GM23338 (cell line): ENCODE measurements around the gene RAB3B. TPM values are rescaled to one million over a fixed set of nuclear protein-coding genes. Genes with fewer than 3 reads are reported as not detected.
A peak's percentile ranks its signal among the peaks of the same experiment; 100 is the strongest.

Experiments
- ATAC-seq: fragments of 200-7000 bp; cut with Tn5 transposase; 3 replicates; pipeline ENCODE4 v1.9.1; 2020
- DNase-seq: peaks from one replicate; pipeline ENCODE4 v3.0.0-alpha.2; 2015; ENCODE audit warnings: low spot score
- H2AFZ ChIP-seq: fragments of 200-600 bp; sonication (generic); 2 replicates; pipeline ENCODE4 v1.8.0; 2016; ENCODE audit warnings: antibody characterized with exemption, mild to moderate bottlenecking, moderate library complexity
- H3F3A ChIP-seq: fragments of 200-600 bp; sonication (generic); replicated peaks from 2 replicates; pipeline ENCODE4 v1.8.0; 2017; ENCODE audit warnings: antibody characterized with exemption, mixed run types, low read depth
- H3K27ac ChIP-seq: fragments of 200-600 bp; sonication (generic); 2 replicates; pipeline ENCODE4 v1.6.1; 2016; ENCODE audit warnings: low read depth
- H3K27me3 ChIP-seq: fragments of 200-600 bp; sonication (generic); 2 replicates; pipeline ENCODE4 v1.8.0; 2016; ENCODE audit warnings: mild to moderate bottlenecking, mixed run types, moderate library complexity; ENCODE audit not compliant: insufficient read depth
- H3K36me3 ChIP-seq: fragments of 200-600 bp; sonication (generic); 2 replicates; pipeline ENCODE4 v1.8.0; 2016; ENCODE audit warnings: mild to moderate bottlenecking; ENCODE audit not compliant: insufficient read depth
- H3K4me1 ChIP-seq: fragments of 200-600 bp; sonication (generic); 2 replicates; pipeline ENCODE4 v1.8.0; 2016; ENCODE audit warnings: mild to moderate bottlenecking, moderate library complexity; ENCODE audit not compliant: insufficient read depth
- H3K4me2 ChIP-seq: fragments of 200-600 bp; sonication (generic); 2 replicates; pipeline ENCODE4 v1.7.1; 2017; ENCODE audit warnings: mixed run types
- H3K4me3 ChIP-seq: fragments of 200-600 bp; sonication (generic); 2 replicates; pipeline ENCODE4 v1.6.1; 2016; ENCODE audit warnings: mixed run types
- H3K79me2 ChIP-seq: fragments of 200-600 bp; sonication (generic); replicated peaks from 2 replicates; pipeline ENCODE4 v1.8.0; 2017; ENCODE audit warnings: mild to moderate bottlenecking; ENCODE audit not compliant: insufficient read depth
- H3K9me2 ChIP-seq: fragments of 200-600 bp; sonication (generic); 2 replicates; pipeline ENCODE4 v1.8.0; 2017; ENCODE audit not compliant: insufficient read depth
- H4K20me1 ChIP-seq: fragments of 200-600 bp; sonication (generic); replicated peaks from 2 replicates; pipeline ENCODE4 v1.8.0; 2017; ENCODE audit warnings: mild to moderate bottlenecking; ENCODE audit not compliant: insufficient read depth
- H3K27ac Mint-ChIP-seq: 2 replicates; pipeline ENCODE4 v1.8.0; 2020; ENCODE audit warnings: inconsistent platforms, mild to moderate bottlenecking, moderate library complexity, mixed read lengths
- H3K27me3 Mint-ChIP-seq: 3 replicates; pipeline ENCODE4 v1.8.0; 2022; ENCODE audit warnings: low read depth, mild to moderate bottlenecking, moderate library complexity, mixed read lengths, inconsistent platforms; ENCODE audit not compliant: insufficient read depth, poor library complexity
- H3K36me3 Mint-ChIP-seq: 3 replicates; pipeline ENCODE4 v1.8.0; 2021; ENCODE audit warnings: low read depth, mild to moderate bottlenecking, inconsistent platforms, moderate library complexity, mixed read lengths
- H3K4me1 Mint-ChIP-seq: 3 replicates; pipeline ENCODE4 v1.8.0; 2020; ENCODE audit warnings: mild to moderate bottlenecking, inconsistent platforms, mixed read lengths
- H3K4me3 Mint-ChIP-seq: 3 replicates; pipeline ENCODE4 v1.8.0; 2021; ENCODE audit warnings: moderate library complexity, mild to moderate bottlenecking, inconsistent platforms, mixed read lengths
- H3K9me3 Mint-ChIP-seq: 3 replicates; pipeline ENCODE4 v1.8.0; 2020; ENCODE audit warnings: moderate library complexity, mild to moderate bottlenecking, inconsistent platforms, mixed read lengths
- ETS1 ChIP-seq: IDR thresholded peaks from 2 replicates; pipeline ENCODE4 v1.6.1; 2016; ENCODE audit warnings: antibody characterized with exemption
- EZH2 ChIP-seq: fragments of 200-600 bp; sonication (generic); IDR thresholded peaks from one replicate; pipeline ENCODE4 v1.8.0; 2017; ENCODE audit warnings: antibody characterized with exemption, mild to moderate bottlenecking, low read depth; ENCODE audit not compliant: unreplicated experiment
- EZH2phosphoT487 ChIP-seq: fragments of 200-600 bp; sonication (generic); IDR thresholded peaks from one replicate; pipeline ENCODE4 v1.8.1; 2018; ENCODE audit warnings: antibody characterized with exemption; ENCODE audit not compliant: unreplicated experiment
- JUNB ChIP-seq: IDR thresholded peaks from one replicate; pipeline ENCODE4 v1.6.1; 2016; ENCODE audit warnings: antibody characterized with exemption; ENCODE audit not compliant: unreplicated experiment
- NANOG ChIP-seq: IDR thresholded peaks from 2 replicates; pipeline ENCODE4 v1.6.1; 2016; ENCODE audit warnings: antibody characterized with exemption, borderline replicate concordance
- POLR2AphosphoS5 ChIP-seq: IDR thresholded peaks from 2 replicates; pipeline ENCODE4 v1.6.1; 2016; ENCODE audit warnings: antibody characterized with exemption, low read depth
- STAT1 ChIP-seq: IDR thresholded peaks from one replicate; pipeline ENCODE4 v1.6.1; 2016; ENCODE audit warnings: antibody characterized with exemption; ENCODE audit not compliant: unreplicated experiment
- ZNF114 ChIP-seq: fragments of 250-450 bp; sonication (Bioruptor Pico); IDR thresholded peaks from 2 replicates; pipeline ENCODE4 v1.5.0; 2020; ENCODE audit warnings: mild to moderate bottlenecking, moderate library complexity
- ZNF331 ChIP-seq: fragments of 250-450 bp; sonication (Bioruptor Pico); IDR thresholded peaks from 2 replicates; pipeline ENCODE4 v1.5.0; 2020; ENCODE audit warnings: low read depth, mild to moderate bottlenecking, moderate library complexity
- polyA plus RNA-seq: library from polyadenylated mRNA; unstranded; fragments of >200 nt; fragmentation: Nextera tagmentation; extraction: Ambion mirVana; gene quantifications from 2 replicates; pipeline ENCODE4 v1.2.1, GENCODE V29; 2016
- total RNA-seq: library from RNA; depleted of rRNA; stranded (reverse); fragments of >200 nt; shearing (Covaris generic); gene quantifications from 2 replicates; pipeline ENCODE4 v1.2.3, GENCODE V29; 2014
- TF ChIP-seq, protein P1 (sequence below): fragments of 250-450 bp; sonication (Bioruptor Pico); IDR thresholded peaks from 2 replicates; pipeline ENCODE4 v1.5.0; 2020; ENCODE audit warnings: mild to moderate bottlenecking, moderate library complexity

The RAB3B gene
- total and polyA plus RNA-seq, 2 experiments from 2014 or later = 18.3 to 37.9 TPM

DNA sequence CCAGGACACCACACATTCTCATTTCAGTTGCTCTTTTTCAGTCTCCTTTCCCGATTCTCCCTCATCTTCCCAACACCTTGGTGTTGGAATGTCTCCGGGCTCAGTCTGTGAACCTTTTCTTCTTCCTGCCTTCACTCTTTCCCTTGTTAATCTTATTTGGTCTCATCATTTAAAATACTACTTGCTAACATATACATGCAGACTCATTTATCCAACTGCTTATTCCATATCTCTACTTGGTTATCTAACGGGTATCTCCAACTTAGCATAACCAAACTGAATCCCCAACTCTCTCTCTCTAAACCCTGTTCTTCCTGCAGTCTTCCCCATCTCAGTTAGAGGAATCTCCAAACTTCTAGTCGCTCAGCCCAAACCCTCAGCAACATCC lies 26.2 kb downstream of the RAB3B start (continued):
- TF ChIP-seq, protein P1, sequence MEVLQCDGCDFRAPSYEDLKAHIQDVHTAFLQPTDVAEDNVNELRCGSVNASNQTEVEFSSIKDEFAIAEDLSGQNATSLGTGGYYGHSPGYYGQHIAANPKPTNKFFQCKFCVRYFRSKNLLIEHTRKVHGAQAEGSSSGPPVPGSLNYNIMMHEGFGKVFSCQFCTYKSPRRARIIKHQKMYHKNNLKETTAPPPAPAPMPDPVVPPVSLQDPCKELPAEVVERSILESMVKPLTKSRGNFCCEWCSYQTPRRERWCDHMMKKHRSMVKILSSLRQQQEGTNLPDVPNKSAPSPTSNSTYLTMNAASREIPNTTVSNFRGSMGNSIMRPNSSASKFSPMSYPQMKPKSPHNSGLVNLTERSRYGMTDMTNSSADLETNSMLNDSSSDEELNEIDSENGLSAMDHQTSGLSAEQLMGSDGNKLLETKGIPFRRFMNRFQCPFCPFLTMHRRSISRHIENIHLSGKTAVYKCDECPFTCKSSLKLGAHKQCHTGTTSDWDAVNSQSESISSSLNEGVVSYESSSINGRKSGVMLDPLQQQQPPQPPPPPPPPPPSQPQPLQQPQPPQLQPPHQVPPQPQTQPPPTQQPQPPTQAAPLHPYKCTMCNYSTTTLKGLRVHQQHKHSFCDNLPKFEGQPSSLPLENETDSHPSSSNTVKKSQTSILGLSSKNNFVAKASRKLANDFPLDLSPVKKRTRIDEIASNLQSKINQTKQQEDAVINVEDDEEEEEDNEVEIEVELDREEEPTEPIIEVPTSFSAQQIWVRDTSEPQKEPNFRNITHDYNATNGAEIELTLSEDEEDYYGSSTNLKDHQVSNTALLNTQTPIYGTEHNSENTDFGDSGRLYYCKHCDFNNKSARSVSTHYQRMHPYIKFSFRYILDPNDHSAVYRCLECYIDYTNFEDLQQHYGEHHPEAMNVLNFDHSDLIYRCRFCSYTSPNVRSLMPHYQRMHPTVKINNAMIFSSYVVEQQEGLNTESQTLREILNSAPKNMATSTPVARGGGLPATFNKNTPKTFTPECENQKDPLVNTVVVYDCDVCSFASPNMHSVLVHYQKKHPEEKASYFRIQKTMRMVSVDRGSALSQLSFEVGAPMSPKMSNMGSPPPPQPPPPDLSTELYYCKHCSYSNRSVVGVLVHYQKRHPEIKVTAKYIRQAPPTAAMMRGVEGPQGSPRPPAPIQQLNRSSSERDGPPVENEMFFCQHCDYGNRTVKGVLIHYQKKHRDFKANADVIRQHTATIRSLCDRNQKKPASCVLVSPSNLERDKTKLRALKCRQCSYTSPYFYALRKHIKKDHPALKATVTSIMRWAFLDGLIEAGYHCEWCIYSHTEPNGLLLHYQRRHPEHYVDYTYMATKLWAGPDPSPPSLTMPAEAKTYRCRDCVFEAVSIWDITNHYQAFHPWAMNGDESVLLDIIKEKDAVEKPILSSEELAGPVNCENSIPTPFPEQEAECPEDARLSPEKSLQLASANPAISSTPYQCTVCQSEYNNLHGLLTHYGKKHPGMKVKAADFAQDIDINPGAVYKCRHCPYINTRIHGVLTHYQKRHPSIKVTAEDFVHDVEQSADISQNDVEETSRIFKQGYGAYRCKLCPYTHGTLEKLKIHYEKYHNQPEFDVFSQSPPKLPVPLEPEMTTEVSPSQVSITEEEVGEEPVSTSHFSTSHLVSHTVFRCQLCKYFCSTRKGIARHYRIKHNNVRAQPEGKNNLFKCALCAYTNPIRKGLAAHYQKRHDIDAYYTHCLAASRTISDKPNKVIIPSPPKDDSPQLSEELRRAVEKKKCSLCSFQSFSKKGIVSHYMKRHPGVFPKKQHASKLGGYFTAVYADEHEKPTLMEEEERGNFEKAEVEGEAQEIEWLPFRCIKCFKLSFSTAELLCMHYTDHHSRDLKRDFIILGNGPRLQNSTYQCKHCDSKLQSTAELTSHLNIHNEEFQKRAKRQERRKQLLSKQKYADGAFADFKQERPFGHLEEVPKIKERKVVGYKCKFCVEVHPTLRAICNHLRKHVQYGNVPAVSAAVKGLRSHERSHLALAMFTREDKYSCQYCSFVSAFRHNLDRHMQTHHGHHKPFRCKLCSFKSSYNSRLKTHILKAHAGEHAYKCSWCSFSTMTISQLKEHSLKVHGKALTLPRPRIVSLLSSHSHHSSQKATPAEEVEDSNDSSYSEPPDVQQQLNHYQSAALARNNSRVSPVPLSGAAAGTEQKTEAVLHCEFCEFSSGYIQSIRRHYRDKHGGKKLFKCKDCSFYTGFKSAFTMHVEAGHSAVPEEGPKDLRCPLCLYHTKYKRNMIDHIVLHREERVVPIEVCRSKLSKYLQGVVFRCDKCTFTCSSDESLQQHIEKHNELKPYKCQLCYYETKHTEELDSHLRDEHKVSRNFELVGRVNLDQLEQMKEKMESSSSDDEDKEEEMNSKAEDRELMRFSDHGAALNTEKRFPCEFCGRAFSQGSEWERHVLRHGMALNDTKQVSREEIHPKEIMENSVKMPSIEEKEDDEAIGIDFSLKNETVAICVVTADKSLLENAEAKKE (CRISPR knock-in tag) = no peak
- no peak for TF ChIP-seq EZH2phosphoT487
- no peak for TF ChIP-seq ZNF331 (CRISPR knock-in tag)
- no peak for TF ChIP-seq POLR2AphosphoS5
- no peak for TF ChIP-seq JUNB
- no peak for TF ChIP-seq NANOG
- TF ChIP-seq STAT1 = no peak

- peaks cover 15% of the 10 kb centered on the region; the same call in 1 of the 2 replicates for H3K4me1 ChIP-seq
- Mint-ChIP-seq H3K4me1 (peaks cover 9% of the 10 kb centered on the region; the same call in 2 of the 3 replicates), H3K36me3 (peaks cover 19% of the 10 kb centered on the region), H3K27me3 (peaks cover 3% of the 10 kb centered on the region), H3K4me3 (no peak overlapping the region), H3K27ac (no peak overlapping the region), H3K9me3 (no peaks in the 10 kb centered on the region)
- no peaks in the 10 kb centered on the region; the same call in none of the 2 replicates for H3F3A ChIP-seq
- H3K79me2 ChIP-seq = peaks cover 6% of the 10 kb centered on the region; the same call in 1 of the 2 replicates
- H3K4me2 ChIP-seq = peak overlapping the region; percentile 30; the same call in 1 of the 2 replicates
- H3K4me3 ChIP-seq = no peak overlapping the region
- DNase-seq = no peak
- no peaks in the 10 kb centered on the region for H3K9me2 ChIP-seq
- peaks cover 9% of the 10 kb centered on the region for H3K36me3 ChIP-seq
- no peak for TF ChIP-seq EZH2
- TF ChIP-seq ZNF114 = no peak
- TF ChIP-seq STAT1 = no peak
- TF ChIP-seq ZNF331 (CRISPR knock-in tag) = no peak
- TF ChIP-seq ETS1 = no peak
- TF ChIP-seq JUNB = no peak
- no peaks in the 10 kb centered on the region; the same call in 1 of the 2 replicates for H4K20me1 ChIP-seq
- no peak overlapping the region for H2AFZ ChIP-seq
- H3K27ac ChIP-seq = peak overlapping the region; percentile 51; the same call in 1 of the 2 replicates
- peak; percentile 74 for ATAC-seq
- no peaks in the 10 kb centered on the region for H3K27me3 ChIP-seq
Measured at GRCh38 chr1:51963592-51964308, 26.8 kb downstream of the RAB3B start.
